Adrenal gland (tissue), 12 donors: ENCODE results near the gene SYDE2. TPM values are rescaled to one million over a fixed set of nuclear protein-coding genes. Genes with fewer than 3 reads are reported as not detected.

ENCODE experiments used
- DNase-seq, 7 donors: peaks; one replicate each; pipeline ENCODE4 v3.0.0-alpha.2; 2019 to 2020
- H3K27ac ChIP-seq, 5 donors: fragments of 200-600 bp; sonication (generic) in 4 of 5; 1 replicate in 3 of 5; 2 replicates in 2 of 5; pipeline versions ENCODE4 v1.5.1 to v1.8.0; 2016 to 2020; ENCODE audit warnings: mild to moderate bottlenecking in 1 of 5
- H3K27me3 ChIP-seq: fragments of 200-600 bp; 2 replicates; pipeline ENCODE4 v1.8.0; 2021
- H3K36me3 ChIP-seq, 2 donors: fragments of 200-600 bp; replicated peaks in 1 of 2; 1 replicate in 1 of 2; 2 replicates in 1 of 2; pipeline versions ENCODE4 v1.5.1 to v1.8.0; 2018 to 2022
- H3K4me1 ChIP-seq, 2 donors: fragments of 200-600 bp; replicated peaks in 1 of 2; 1 replicate in 1 of 2; 2 replicates in 1 of 2; pipeline versions ENCODE4 v1.5.1 to v1.8.0; 2018 to 2021
- H3K4me3 ChIP-seq, 4 donors: fragments of 200-600 bp; sonication (generic) in 3 of 4; one replicate each; pipeline ENCODE4 v1.5.1; 2016 to 2018
- H3K9me3 ChIP-seq, 3 donors: fragments of 200-600 bp; sonication (generic) in 1 of 3; replicated peaks in 1 of 3; 1 replicate in 2 of 3; 2 replicates in 1 of 3; pipeline versions ENCODE4 v1.5.1 to v1.8.0; 2016 to 2021
- CTCF ChIP-seq, 6 experiments: fragments of 450-650 bp in 4 of 6; fragments of 200-600 bp in 2 of 6; sonication (generic) in 1 of 6; IDR thresholded peaks; 1 replicate in 5 of 6; 2 replicates in 1 of 6; pipeline versions ENCODE4 v1.5.1 to v1.8.0; 2016 to 2021; ENCODE audit warnings: antibody characterized with exemption in 6 of 6, mild to moderate bottlenecking in 2 of 6, moderate library complexity in 1 of 6
- POLR2A ChIP-seq, 2 donors: fragments of 450-650 bp; IDR thresholded peaks; one replicate each; pipeline ENCODE4 v1.6.1; 2017; ENCODE audit warnings: antibody characterized with exemption in 2 of 2, mild to moderate bottlenecking in 2 of 2, moderate library complexity in 1 of 2
- WGBS, 4 donors: extraction: QIAGEN DNeasy Blood & Tissue Kit in 2 of 4; methylation state at CpG; one replicate each; pipeline versions ENCODE4 v1.1.5 to v1.1.7; 2013 to 2017; 5-methylcytosine and 5-hydroxymethylcytosine counted together
- intact Hi-C, 2 donors: fragments of 100-400 bp; cut with DNase I; formaldehyde crosslinking; loops; one replicate each; pipeline versions ENCODE4 v1.14.1 to v1.15.0; 2022 to 2023
- polyA plus RNA-seq, 3 donors: library from polyadenylated mRNA; stranded (reverse); fragments of 200-250 nt in 2 of 3; fragments of 350-450 nt in 1 of 3; fragmentation: Illumina TruSeq in 1 of 3; extraction: RNeasy Lipid Tissue Mini Kit (QIAGEN cat#74804) in 1 of 3; gene quantifications; one replicate each; pipeline ENCODE4 v1.2.3, GENCODE V29; 2013 to 2014
- total RNA-seq, 9 donors: library from RNA; depleted of rRNA in 4 of 9; stranded (reverse); fragments of >200 nt in 4 of 9; fragments of 120-200 nt in 1 of 9; fragmentation: NEBNext Ultra II Directional in 1 of 9; extraction: Animal tissue kit (Norgen Biotek cat#: 25700) in 1 of 9; gene quantifications; one replicate each; pipeline versions ENCODE4 v1.1.0 to v1.2.4, GENCODE V29; 2013 to 2023
- donor health status: healthy with polysubstance abuse.
- donor health status: Bipolar disorder and iron deficiency.
- donor health status: DM: yes; HTN: yes; CAD: no.
- donor health status: DM: no; HTN: no; CAD: no.
- donor health status: DM: no; HTN: no; CAD: no.
- donor health status: DM: yes; HTN: yes; CAD: no.

SYDE2 gene
- total and polyA plus RNA-seq, 12 donors: 0.40 to 6.3 (median 4.2) TPM

DNA sequence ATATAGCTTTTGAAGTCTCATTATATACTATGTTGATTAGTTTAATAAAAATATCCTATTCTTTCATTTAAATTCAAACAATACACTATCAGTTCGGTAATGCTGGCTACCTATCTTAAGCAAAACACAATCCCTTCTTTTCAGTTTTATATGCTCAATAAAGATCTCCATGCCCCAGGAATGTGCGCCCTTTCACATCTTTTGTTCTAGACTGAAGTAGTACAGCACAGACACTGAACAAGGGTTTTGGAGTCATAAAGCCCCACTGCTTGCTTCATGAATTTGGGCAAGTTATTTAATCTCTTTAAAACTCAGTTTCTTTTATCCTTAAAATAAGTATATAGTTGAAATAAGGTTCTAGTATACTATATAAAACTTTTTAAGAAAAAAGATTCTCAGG, 22.4 kb downstream of the SYDE2 start:
- intact Hi-C loops: no loop called here
- TF ChIP-seq POLR2A (IDR thresholded peaks at IDR 0.05): no peak
- no peak for TF ChIP-seq CTCF (IDR thresholded peaks at IDR 0.05)
- 94 to 95% (median 95%) methylated on average over 2 of the region's 2 CpGs for WGBS, 4 donors
- Histone ChIP-seq H3K9me3 (no peaks in the 10 kb centered on the region), H3K4me3 (no peak overlapping the region), H3K27me3 (no peaks in the 10 kb centered on the region), H3K27ac (no peak overlapping the region), H3K4me1 (no peaks in the 10 kb centered on the region), H3K36me3 (no peaks in the 10 kb centered on the region)
- DNase-seq: no peak

DNA sequence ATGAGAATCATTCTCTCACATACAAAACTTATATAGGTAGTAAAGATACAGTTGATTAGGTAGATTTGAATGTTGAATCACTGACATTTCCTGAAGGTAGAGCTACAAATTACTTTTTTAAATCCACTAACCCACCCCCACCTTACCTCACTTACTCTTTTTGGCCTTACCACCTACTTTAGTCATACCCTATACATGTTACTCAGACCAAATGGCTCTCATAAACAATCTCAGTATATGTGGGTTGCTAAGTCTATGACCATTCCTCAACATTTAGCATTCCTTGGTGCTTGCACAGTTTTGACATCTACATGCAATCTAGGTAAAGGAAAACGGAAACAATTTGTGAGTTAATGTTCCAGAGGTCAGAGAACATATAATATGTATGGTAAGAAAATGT, 26.3 kb downstream of the SYDE2 start:
- H3K27me3 ChIP-seq: no peaks in the 10 kb centered on the region
- intact Hi-C loops: no loop called here
- no peaks in the 10 kb centered on the region for H3K4me1 ChIP-seq
- H3K9me3 ChIP-seq: no peaks in the 10 kb centered on the region
- no peaks in the 10 kb centered on the region for H3K36me3 ChIP-seq
- no peak for DNase-seq
- H3K27ac ChIP-seq: no peak overlapping the region
- TF ChIP-seq POLR2A (IDR thresholded peaks at IDR 0.05): no peak
- no peak for TF ChIP-seq CTCF (IDR thresholded peaks at IDR 0.05)
- no peak overlapping the region for H3K4me3 ChIP-seq
- WGBS, 4 donors: 88 to 96% (median 92%) methylated on average over 1 of the region's 1 CpG

DNA sequence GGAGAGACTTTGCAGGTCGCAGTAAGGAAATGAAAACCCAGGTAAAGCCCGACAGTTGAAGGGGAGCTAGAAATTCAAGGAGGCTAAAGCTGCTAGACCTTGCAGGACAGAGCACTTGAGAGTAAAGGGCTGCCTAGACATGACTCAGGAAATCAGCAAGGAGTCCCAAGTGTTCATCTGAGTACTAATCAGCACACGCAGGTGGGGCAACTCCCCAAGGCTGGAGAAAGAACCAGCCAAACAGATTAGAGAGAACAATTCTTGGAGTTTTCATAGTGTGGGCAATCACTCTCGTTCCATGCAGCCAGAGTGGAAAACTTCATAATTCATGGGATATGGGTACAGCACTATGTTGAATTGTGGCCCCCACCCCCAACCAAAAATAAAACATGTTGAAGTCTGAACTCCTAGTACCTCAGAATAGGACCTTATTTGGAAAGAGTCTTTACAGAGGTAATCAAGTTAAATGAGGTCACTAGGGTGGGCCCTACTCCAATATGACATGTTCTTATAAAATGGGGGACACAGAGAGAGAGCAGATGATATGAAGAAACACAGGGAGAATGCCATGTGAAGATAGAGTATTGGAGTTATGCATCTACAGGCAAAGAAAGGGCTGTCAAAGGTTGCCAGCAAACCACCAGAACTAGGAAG, 28.0 kb downstream of the SYDE2 start:
- Histone ChIP-seq H3K27ac (no peak overlapping the region), H3K9me3 (no peaks in the 10 kb centered on the region), H3K36me3 (no peaks in the 10 kb centered on the region), H3K4me3 (no peak overlapping the region), H3K27me3 (no peaks in the 10 kb centered on the region), H3K4me1 (no peaks in the 10 kb centered on the region)
- intact Hi-C loops: no loop called here
- TF ChIP-seq POLR2A (IDR thresholded peaks at IDR 0.05): no peak
- no peak for TF ChIP-seq CTCF (IDR thresholded peaks at IDR 0.05)
- no peak for DNase-seq
- WGBS, 4 donors: 92 to 94% (median 93%) methylated on average over 4 of the region's 4 CpGs

- no peak for DNase-seq
- Histone ChIP-seq H3K4me1 (no peaks in the 10 kb centered on the region), H3K27me3 (no peaks in the 10 kb centered on the region), H3K27ac (no peak overlapping the region), H3K9me3 (no peaks in the 10 kb centered on the region), H3K4me3 (no peak overlapping the region), H3K36me3 (no peaks in the 10 kb centered on the region)
- 94 to 97% (median 96%) methylated on average over 1 of the region's 1 CpG for WGBS, 4 donors
- intact Hi-C loops: no loop called here
- TF ChIP-seq POLR2A (IDR thresholded peaks at IDR 0.05) (no peak), CTCF (IDR thresholded peaks at IDR 0.05) (no peak)
These were observed 29.1 kb downstream of the SYDE2 start for GRCh38 chr1:85171721-85172120.
